Anterior cingulate cortex (tissue), 58 donors: Measurements from ENCODE around the gene TEKT4.
"Not testable (repeated sequence)": the region's sequence is repeated elsewhere in the genome, so short reads cannot be mapped to it uniquely, and the experiment has no call there.

Experiments
- DNase-seq, 58 donors: peaks; one replicate each; lab custom pipeline; 2025; lab: John Stamatoyannopoulos, UW

TEKT4 gene, protein sequence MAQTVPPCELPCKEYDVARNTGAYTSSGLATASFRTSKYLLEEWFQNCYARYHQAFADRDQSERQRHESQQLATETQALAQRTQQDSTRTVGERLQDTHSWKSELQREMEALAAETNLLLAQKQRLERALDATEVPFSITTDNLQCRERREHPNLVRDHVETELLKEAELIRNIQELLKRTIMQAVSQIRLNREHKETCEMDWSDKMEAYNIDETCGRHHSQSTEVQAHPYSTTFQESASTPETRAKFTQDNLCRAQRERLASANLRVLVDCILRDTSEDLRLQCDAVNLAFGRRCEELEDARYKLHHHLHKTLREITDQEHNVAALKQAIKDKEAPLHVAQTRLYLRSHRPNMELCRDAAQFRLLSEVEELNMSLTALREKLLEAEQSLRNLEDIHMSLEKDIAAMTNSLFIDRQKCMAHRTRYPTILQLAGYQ

DNA sequence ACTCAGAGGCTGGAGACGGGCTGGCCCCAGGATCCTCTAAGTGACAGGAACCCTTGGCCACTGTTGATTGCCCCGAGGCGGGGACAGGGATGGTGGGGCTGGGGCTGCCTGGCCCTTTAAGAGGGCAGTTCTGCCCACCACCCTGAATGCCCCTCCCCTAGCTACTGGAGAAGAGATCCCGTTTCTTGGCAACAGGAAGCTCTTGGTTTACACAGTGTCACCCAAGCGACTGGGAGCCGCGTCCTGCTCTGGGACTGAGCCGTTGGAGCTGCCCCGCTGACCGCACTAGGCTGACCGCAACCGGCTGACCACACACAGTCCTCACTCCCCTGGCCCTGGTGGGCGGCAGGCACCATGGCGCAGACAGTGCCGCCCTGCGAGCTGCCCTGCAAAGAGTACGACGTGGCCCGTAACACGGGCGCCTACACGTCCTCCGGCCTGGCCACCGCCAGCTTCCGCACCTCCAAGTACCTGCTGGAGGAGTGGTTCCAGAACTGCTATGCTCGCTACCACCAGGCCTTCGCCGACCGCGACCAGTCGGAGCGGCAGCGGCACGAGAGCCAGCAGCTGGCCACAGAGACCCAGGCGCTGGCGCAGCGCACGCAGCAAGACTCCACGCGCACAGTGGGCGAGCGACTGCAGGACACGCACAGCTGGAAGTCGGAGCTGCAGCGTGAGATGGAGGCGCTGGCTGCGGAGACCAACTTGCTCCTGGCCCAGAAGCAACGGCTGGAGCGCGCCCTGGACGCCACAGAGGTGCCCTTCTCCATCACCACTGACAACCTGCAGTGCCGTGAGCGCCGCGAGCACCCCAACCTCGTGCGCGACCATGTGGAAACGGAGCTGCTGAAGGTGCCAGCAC is at the start of gene TEKT4:
TEKT4 (plus strand) TSS at position 205 of the 862 bp plus-strand sequence; CDS start at position 355, 150 bp downstream.
- DNase-seq = peak in 1 of 58 donors; percentile 10

GRCh38 chr2:94839224-94839623 is 32.0 kb upstream of the TEKT4 start:
- DNase-seq = not testable (repeated sequence)

- DNase-seq = not testable (repeated sequence)
These were observed 14.4 kb upstream of the TEKT4 start for GRCh38 chr2:94856856-94857255.

DNA sequence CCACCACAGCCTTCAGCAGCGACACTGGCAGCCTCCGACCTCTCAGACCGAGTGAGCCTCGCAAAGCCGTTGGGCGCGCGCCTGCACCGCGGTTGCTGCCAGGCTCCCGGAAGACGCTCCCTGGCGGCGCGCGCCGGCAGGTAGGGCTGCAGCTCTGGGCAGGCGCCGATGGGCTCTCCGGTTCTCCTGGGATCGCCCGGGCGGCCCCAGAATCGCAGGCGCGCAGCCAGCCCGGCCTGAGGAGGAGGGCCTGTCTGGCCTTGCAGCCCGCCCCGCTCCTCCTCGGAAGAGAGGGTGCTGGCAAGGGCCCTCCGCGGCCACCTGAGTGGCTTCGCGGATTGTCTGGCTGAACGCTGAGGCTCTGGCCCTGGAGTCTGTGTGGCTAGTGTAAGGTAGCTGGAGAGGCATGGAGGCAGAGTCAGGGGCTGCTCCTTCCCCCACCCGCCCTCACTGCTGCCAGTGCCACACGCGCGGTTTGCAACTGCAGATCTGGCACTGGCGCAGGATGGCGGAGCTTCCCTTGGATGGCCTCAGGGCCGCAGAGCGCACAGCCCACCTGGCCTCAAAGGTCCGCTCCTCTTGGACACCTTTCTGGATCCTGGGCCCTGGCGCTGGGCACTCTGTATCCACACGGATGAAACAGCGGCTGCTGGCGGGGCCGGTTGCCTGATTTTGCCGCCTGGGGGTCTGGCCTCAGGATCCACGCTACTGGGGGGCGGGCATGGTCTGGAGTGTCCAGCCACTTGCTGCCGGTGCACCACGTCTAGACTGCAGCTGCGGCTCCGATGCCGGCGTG is 13.7 kb upstream of the TEKT4 start:
- not testable (repeated sequence) for DNase-seq

DNA sequence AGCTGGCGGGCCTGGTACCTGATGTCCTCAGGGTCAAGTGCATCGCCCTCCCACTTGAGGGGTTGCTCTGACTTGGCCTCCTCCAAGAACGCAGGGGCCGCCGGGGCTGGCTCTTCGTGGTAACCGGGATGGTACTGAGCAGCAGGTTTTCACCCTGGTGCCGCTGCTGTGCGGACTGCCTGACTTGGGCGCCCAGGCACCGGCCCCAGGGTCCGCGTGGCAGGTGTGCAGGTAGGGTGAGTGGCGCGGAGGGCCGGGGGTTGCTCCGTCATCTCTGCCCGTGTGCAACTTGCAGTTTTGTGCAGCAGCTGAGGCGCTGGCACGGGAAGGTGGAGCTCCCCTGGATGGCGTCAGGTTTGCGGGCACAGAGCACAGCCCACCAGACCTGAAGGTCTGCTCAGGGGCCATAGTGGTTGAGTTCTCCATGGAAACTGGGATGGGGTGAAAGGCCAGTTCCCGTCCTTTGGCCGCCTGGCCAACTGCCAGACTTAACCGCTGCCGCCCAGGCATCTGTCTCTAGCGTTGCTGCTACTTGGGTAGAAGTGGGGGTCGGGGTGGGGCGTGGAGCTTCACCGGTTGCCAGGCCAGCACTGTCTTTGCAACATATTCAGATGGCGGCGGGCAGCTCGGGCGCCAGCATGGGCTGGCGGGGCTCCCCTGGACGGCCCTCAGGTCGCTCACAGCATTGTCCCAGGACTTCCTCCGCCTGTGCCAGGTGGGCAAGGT is 12.9 kb upstream of the TEKT4 start:
- DNase-seq = not testable (repeated sequence)

DNA sequence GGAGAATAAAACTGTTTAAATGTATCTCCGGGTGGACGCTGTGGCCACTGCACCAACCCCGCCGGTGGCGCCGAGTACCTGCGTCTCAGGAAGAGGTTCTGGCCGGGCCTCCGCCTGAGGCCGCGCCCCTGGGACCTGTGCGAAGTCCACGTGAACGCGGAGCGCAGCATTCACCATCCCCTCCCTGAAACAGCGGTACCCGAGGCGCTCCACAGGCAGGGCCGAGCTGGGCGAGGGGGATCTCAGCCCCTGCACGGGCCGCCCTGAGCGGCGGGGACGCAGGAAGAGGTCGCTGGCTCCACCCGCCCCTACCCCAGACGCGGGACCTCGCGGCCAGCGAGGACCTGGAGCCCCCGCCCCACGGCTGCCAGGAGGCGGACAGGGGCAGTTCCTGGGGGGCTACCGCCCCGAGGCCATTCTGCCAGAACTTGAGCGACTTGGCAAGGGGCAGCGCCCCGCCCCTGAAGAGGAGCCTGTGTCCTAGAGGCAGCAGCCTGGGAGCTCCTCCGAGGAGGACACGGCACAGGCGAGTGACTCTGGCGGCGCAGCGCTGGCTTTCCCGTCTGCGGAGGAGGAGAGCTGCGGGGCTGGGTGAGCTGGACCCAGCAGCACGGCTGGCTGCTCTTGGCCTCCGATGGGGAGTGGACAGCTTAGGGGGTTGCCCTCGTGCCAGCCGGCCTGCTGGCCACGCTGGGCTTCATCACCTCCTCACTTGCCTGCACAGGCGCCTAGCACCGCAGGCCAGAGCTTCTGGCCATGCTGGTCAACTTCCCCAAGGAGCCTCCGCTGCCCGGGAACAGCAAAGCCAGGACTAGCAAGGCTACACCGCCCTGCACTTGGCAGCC is 9.7 kb upstream of the TEKT4 start:
- DNase-seq = no peak

- not testable (repeated sequence) for DNase-seq
These were observed 8.3 kb upstream of the TEKT4 start for GRCh38 chr2:94862903-94863302.

- DNase-seq = no peak
These were observed 2.1 kb upstream of the TEKT4 start for GRCh38 chr2:94869131-94869530.

GRCh38 chr2:94869552-94870439 is 1.4 kb upstream of the TEKT4 start:
- no peak for DNase-seq

GRCh38 chr2:94870440-94871225 is 597 bp upstream of the TEKT4 start:
- DNase-seq = no peak

- DNase-seq = no peak
These were observed 923 bp downstream of the TEKT4 start for GRCh38 chr2:94872088-94872618.

DNA sequence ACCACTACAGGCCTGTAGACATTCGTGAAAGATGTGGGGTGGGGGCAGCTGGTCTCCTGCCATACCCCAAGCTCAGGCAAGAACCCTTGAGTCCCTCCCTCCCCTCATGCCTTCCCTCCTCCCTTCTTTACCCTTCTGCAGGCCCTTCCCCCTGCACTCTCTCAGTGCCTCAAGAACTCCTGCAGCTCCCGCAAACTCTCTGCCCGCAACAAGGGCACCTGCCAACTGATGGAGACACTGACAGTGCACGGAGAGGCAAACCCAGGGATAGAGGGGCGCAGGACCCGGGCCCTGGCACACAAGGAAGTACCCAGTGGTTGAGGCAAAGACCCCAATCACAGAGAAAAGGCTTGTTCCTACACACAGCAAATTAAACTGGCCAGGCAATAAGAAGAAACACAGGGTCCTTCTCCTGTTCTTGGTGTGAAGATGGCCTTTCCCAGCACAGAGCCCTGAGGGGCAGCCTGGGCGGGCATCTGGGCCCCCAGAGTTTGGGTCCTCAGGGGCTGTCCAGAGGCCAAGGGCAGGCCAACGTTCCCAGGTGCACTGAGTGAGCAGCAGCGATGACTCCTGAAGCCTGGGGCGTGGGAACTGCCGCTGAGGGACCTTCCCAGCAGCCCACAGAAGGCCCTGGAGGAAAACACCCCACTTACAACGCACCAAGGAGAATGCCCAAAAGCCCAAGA is 1.6 kb downstream of the TEKT4 start:
- no peak for DNase-seq

GRCh38 chr2:94873362-94874276 is 2.4 kb downstream of the TEKT4 start:
- no peak for DNase-seq

- DNase-seq = peak in 6 of 58 donors; percentile 5 to 36 (median 18)
These were observed 3.2 kb downstream of the TEKT4 start for GRCh38 chr2:94874277-94874997.
